NCI-H1105 treated with DMSO at 0.1 percent for 48 hours (cell line): Measurements from ENCODE around the gene ULK4.
"Not testable (repeated sequence)": the region's sequence is repeated elsewhere in the genome, so short reads cannot be mapped to it uniquely, and the experiment has no call there.

Experiments used
- DNase-seq: peaks from one replicate; lab custom pipeline; 2025; lab: John Stamatoyannopoulos, UW

ULK4 gene

GRCh38 chr3:41872157-41872556, 89.7 kb downstream of the ULK4 start:
- DNase-seq: no peak

GRCh38 chr3:41867533-41867932, 94.4 kb downstream of the ULK4 start:
- no peak for DNase-seq

GRCh38 chr3:41866298-41866697, 95.6 kb downstream of the ULK4 start:
- DNase-seq: no peak

GRCh38 chr3:41863024-41863423, 98.9 kb downstream of the ULK4 start:
- DNase-seq: no peak

- DNase-seq: not testable (repeated sequence)
Measured at GRCh38 chr3:41860489-41860888, 101.4 kb downstream of the ULK4 start.

- no peak for DNase-seq
Measured at GRCh38 chr3:41854956-41855355, 106.9 kb downstream of the ULK4 start.

GRCh38 chr3:41853540-41854196, 108.2 kb downstream of the ULK4 start:
- no peak for DNase-seq

- no peak for DNase-seq
Measured at GRCh38 chr3:41848753-41849574, 112.9 kb downstream of the ULK4 start.

- no peak for DNase-seq
Measured at GRCh38 chr3:41847679-41848078, 114.2 kb downstream of the ULK4 start.

GRCh38 chr3:41846850-41847249, 115.1 kb downstream of the ULK4 start:
- DNase-seq: no peak

GRCh38 chr3:41845826-41846225, 116.1 kb downstream of the ULK4 start:
- DNase-seq: no peak

- DNase-seq: not testable (repeated sequence)
Measured at GRCh38 chr3:41844256-41844655, 117.6 kb downstream of the ULK4 start.

GRCh38 chr3:41840936-41841668, 120.8 kb downstream of the ULK4 start:
- not testable (repeated sequence) for DNase-seq

GRCh38 chr3:41836360-41837134, 125.4 kb downstream of the ULK4 start:
- DNase-seq: no peak

- no peak for DNase-seq
Measured at GRCh38 chr3:41833628-41834027, 128.3 kb downstream of the ULK4 start.

GRCh38 chr3:41819236-41819635, 142.7 kb downstream of the ULK4 start:
- DNase-seq: no peak

- no peak for DNase-seq
Measured at GRCh38 chr3:41808618-41809017, 153.3 kb downstream of the ULK4 start.

GRCh38 chr3:41808152-41808551, 153.8 kb downstream of the ULK4 start:
- DNase-seq: no peak

- DNase-seq: no peak
Measured at GRCh38 chr3:41794748-41795589, 166.9 kb downstream of the ULK4 start.

GRCh38 chr3:41792806-41793205, 169.1 kb downstream of the ULK4 start:
- no peak for DNase-seq

- no peak for DNase-seq
Measured at GRCh38 chr3:41769106-41769505, 192.8 kb downstream of the ULK4 start.
